Measurements from ENCODE around the gene XCR1. TPM values are rescaled to one million over a fixed set of nuclear protein-coding genes. Genes with fewer than 3 reads are reported as not detected.

Gene XCR1
- total and polyA plus RNA-seq, 2 experiments from 2014 or later, result not detected

DNA sequence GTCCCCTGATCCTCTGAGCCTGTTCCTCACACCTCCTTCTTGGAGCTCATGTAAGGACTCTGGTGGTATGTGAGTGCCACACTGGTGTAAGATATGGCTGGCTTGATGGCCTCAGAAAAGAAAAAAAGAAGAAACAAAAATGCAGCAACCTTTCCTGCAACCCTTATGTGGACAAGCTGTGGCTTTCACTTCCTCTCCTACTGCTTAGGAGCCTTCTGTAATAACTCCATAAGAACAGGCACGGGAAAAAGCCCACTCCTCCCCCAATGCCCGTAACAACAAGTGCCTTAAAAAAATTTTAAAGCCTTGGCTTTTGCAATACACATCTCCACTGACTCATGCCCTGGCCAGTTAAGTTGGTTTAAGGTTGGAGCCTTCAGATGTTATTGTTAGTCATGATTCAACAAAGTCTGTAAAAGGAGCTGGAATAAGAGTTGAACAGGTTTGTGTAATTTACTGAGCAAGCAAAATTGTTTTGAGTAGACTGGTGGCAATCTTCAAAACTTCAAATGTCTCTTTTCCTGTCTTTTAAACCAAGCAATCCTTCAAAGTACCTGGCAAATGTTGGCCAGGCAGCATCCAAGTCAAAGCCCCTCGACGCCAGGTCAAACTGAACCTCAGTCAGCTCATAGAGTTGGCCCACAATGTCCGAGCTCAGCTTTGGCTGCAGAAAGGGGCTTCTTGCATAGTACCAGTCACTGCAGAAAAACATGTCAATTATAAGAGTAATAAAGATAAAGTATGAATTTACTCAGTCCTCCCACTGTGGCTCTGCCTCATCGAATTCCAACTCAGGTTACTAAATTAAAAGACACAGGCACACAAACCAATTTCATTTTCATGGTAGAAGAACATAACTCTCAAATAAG, 54.5 kb downstream of the XCR1 start:
- peaks cover 19% of the 10 kb centered on the region for H3K4me1 ChIP-seq (ENCODE audit: insufficient read depth)
- in situ Hi-C loops (cut with MboI), result no loop called here
- peak overlapping the region; percentile 37; the same call in 1 of the 2 replicates for H3K27ac ChIP-seq
- TF ChIP-seq EZH2phosphoT487 (IDR thresholded peaks at IDR 0.05; ENCODE audit: insufficient read depth, low read depth) (no peak), EZH2 (IDR thresholded peaks at IDR 0.05; ENCODE audit: insufficient read depth, poor library complexity, severe bottlenecking) (no peak)
- H3K27me3 ChIP-seq (replicated peaks; ENCODE audit: insufficient read depth), result no peaks in the 10 kb centered on the region
- no peak overlapping the region for H3K4me3 ChIP-seq
- H3K9ac ChIP-seq, result no peak overlapping the region
- H3K9me2 ChIP-seq (ENCODE audit: insufficient read depth), result no peaks in the 10 kb centered on the region
- H3K9me3 ChIP-seq (ENCODE audit: low read depth), result no peaks in the 10 kb centered on the region
- DNase-seq, result peak; percentile 95
- no peak overlapping the region for H2AFZ ChIP-seq
- no peaks in the 10 kb centered on the region for H3K79me2 ChIP-seq (ENCODE audit: insufficient read depth)
- H3F3A ChIP-seq (ENCODE audit: insufficient read depth), result peaks cover 15% of the 10 kb centered on the region
- H4K20me1 ChIP-seq (ENCODE audit: insufficient read depth), result no peaks in the 10 kb centered on the region
- no peaks in the 10 kb centered on the region for H3K36me3 ChIP-seq (ENCODE audit: low read depth)
- 57 to 59% methylated on average over 6 of the region's 6 CpGs for WGBS, 2 experiments (ENCODE audit: low coverage in 1 of 2, low lambda C conversion rate in 2 of 2, missing lambda C conversion rate in 2 of 2)
- H3K4me2 ChIP-seq (ENCODE audit: unreplicated experiment), result peak overlapping the region; percentile 73

GRCh38 chr3:45969953-45970352, 57.3 kb downstream of the XCR1 start:
- Histone ChIP-seq H3K9ac (no peak overlapping the region), H3K4me3 (no peak overlapping the region), H3K27ac (no peak overlapping the region), H3K27me3 (replicated peaks; ENCODE audit: insufficient read depth) (no peaks in the 10 kb centered on the region), H2AFZ (no peak overlapping the region), H3K4me2 (ENCODE audit: unreplicated experiment) (no peak overlapping the region), H3K9me3 (ENCODE audit: low read depth) (no peaks in the 10 kb centered on the region), H3K79me2 (ENCODE audit: insufficient read depth) (no peaks in the 10 kb centered on the region), H3F3A (ENCODE audit: insufficient read depth) (peaks cover 15% of the 10 kb centered on the region), H3K4me1 (ENCODE audit: insufficient read depth) (peaks cover 19% of the 10 kb centered on the region), H3K36me3 (ENCODE audit: low read depth) (0 out of 2 replicates have a peak, but pooled peaks cover 3% of the 10 kb centered on the region), H3K9me2 (ENCODE audit: insufficient read depth) (no peaks in the 10 kb centered on the region), H4K20me1 (ENCODE audit: insufficient read depth) (no peaks in the 10 kb centered on the region)
- in situ Hi-C loops (cut with MboI), result no loop called here
- 92 to 93% methylated on average over 3 of the region's 3 CpGs for WGBS, 2 experiments (ENCODE audit: low coverage in 1 of 2, low lambda C conversion rate in 2 of 2, missing lambda C conversion rate in 2 of 2)
- TF ChIP-seq EZH2phosphoT487 (IDR thresholded peaks at IDR 0.05; ENCODE audit: insufficient read depth, low read depth) (no peak), EZH2 (IDR thresholded peaks at IDR 0.05; ENCODE audit: insufficient read depth, poor library complexity, severe bottlenecking) (no peak)
- no peak for DNase-seq

- no peak for DNase-seq
- Histone ChIP-seq H2AFZ (no peak overlapping the region), H3K36me3 (ENCODE audit: low read depth) (0 out of 2 replicates have a peak, but pooled peaks cover 3% of the 10 kb centered on the region), H3K9me2 (ENCODE audit: insufficient read depth) (no peaks in the 10 kb centered on the region), H3K9me3 (ENCODE audit: low read depth) (no peaks in the 10 kb centered on the region), H3K4me1 (ENCODE audit: insufficient read depth) (peaks cover 19% of the 10 kb centered on the region), H3K4me3 (no peak overlapping the region), H4K20me1 (ENCODE audit: insufficient read depth) (no peaks in the 10 kb centered on the region), H3K4me2 (ENCODE audit: unreplicated experiment) (no peak overlapping the region), H3K79me2 (ENCODE audit: insufficient read depth) (no peaks in the 10 kb centered on the region), H3K9ac (no peak overlapping the region), H3K27ac (no peak overlapping the region), H3K27me3 (replicated peaks; ENCODE audit: insufficient read depth) (no peaks in the 10 kb centered on the region), H3F3A (ENCODE audit: insufficient read depth) (peaks cover 15% of the 10 kb centered on the region)
- in situ Hi-C loops (cut with MboI), result no loop called here
- TF ChIP-seq EZH2phosphoT487 (IDR thresholded peaks at IDR 0.05; ENCODE audit: insufficient read depth, low read depth) (no peak), EZH2 (IDR thresholded peaks at IDR 0.05; ENCODE audit: insufficient read depth, poor library complexity, severe bottlenecking) (no peak)
- WGBS, 2 experiments (ENCODE audit: low coverage in 1 of 2, low lambda C conversion rate in 2 of 2, missing lambda C conversion rate in 2 of 2), result 70 to 72% methylated on average over 3 of the region's 3 CpGs
Measured at GRCh38 chr3:45969116-45969515, 58.2 kb downstream of the XCR1 start.

DNA sequence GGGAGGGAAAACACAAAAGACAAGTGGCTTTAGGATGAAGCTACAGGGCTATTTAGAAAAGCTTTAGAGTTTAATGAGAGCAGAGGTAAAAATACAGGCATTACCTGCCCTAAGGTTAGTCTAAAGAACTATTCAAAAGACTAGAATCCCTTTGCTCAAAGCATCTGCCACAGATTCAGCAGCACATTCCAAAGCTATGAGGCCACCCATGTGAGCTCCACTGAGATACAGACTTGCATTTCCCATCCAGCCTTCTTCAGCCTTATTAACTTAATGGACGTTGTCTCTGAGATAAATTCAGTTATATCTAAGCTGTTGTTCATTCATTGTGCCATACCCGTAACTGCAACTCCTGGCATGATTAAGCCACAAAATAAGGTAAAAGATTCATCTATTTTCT, 58.6 kb downstream of the XCR1 start:
- in situ Hi-C loops (cut with MboI), result no loop called here

More for the DNA sequence above, 58.6 kb downstream of the XCR1 start:
- H3K4me1 ChIP-seq (ENCODE audit: insufficient read depth), result peaks cover 19% of the 10 kb centered on the region
- 0 out of 2 replicates have a peak, but pooled peaks cover 6% of the 10 kb centered on the region for H3K36me3 ChIP-seq (ENCODE audit: low read depth)
- H3K9ac ChIP-seq, result no peak overlapping the region
- no peak overlapping the region for H2AFZ ChIP-seq
- no peak overlapping the region for H3K4me3 ChIP-seq
- TF ChIP-seq EZH2phosphoT487 (IDR thresholded peaks at IDR 0.05; ENCODE audit: insufficient read depth, low read depth) (no peak), EZH2 (IDR thresholded peaks at IDR 0.05; ENCODE audit: insufficient read depth, poor library complexity, severe bottlenecking) (no peak)
- H3K9me2 ChIP-seq (ENCODE audit: insufficient read depth), result no peaks in the 10 kb centered on the region
- H4K20me1 ChIP-seq (ENCODE audit: insufficient read depth), result no peaks in the 10 kb centered on the region
- peak; percentile 83 for DNase-seq
- no peaks in the 10 kb centered on the region for H3K79me2 ChIP-seq (ENCODE audit: insufficient read depth)
- peaks cover 15% of the 10 kb centered on the region for H3F3A ChIP-seq (ENCODE audit: insufficient read depth)
- H3K27ac ChIP-seq, result no peak overlapping the region
- H3K4me2 ChIP-seq (ENCODE audit: unreplicated experiment), result no peak overlapping the region
- H3K9me3 ChIP-seq (ENCODE audit: low read depth), result no peaks in the 10 kb centered on the region
- no peaks in the 10 kb centered on the region for H3K27me3 ChIP-seq (replicated peaks; ENCODE audit: insufficient read depth)
- 16 to 37% methylated on average over 2 of the region's 2 CpGs for WGBS, 2 experiments (ENCODE audit: low coverage in 1 of 2, low lambda C conversion rate in 2 of 2, missing lambda C conversion rate in 2 of 2)

Measured in GM23248 (cell line).